Hepatocyte (in vitro differentiated cells): Measurements from ENCODE around the gene EPHA10. TPM values are rescaled to one million over a fixed set of nuclear protein-coding genes. Genes with fewer than 3 reads are reported as not detected.

Source experiments
- DNase-seq: peaks from one replicate; pipeline ENCODE4 v3.0.0-alpha.2; 2016; ENCODE audit warnings: low spot score
- H2AFZ ChIP-seq: fragments of 200-600 bp; sonication (generic); 2 replicates; pipeline ENCODE4 v1.6.0; 2016; ENCODE audit warnings: antibody characterized with exemption, mild to moderate bottlenecking
- H3K27ac ChIP-seq: fragments of 200-600 bp; sonication (generic); 2 replicates; pipeline ENCODE4 v1.5.1; 2016; ENCODE audit warnings: mild to moderate bottlenecking
- H3K27me3 ChIP-seq: fragments of 200-600 bp; sonication (generic); 2 replicates; pipeline ENCODE4 v1.6.1; 2016
- H3K36me3 ChIP-seq: fragments of 200-600 bp; sonication (generic); replicated peaks from 2 replicates; pipeline ENCODE4 v1.5.1; 2016; ENCODE audit warnings: low read depth; ENCODE audit not compliant: insufficient read depth
- H3K4me1 ChIP-seq: fragments of 200-600 bp; sonication (generic); 2 replicates; pipeline ENCODE4 v1.5.1; 2016; ENCODE audit warnings: mild to moderate bottlenecking, moderate library complexity; ENCODE audit not compliant: insufficient read depth
- H3K4me2 ChIP-seq: fragments of 200-600 bp; sonication (generic); 2 replicates; pipeline ENCODE4 v1.6.0; 2016
- H3K4me3 ChIP-seq: fragments of 200-600 bp; sonication (generic); 2 replicates; pipeline ENCODE4 v1.5.1; 2016; ENCODE audit warnings: mild to moderate bottlenecking
- H3K79me2 ChIP-seq: fragments of 200-600 bp; sonication (generic); 2 replicates; pipeline ENCODE4 v1.6.0; 2017; ENCODE audit warnings: mild to moderate bottlenecking
- H3K9me2 ChIP-seq: fragments of 200-600 bp; sonication (generic); replicated peaks from 2 replicates; pipeline ENCODE4 v1.6.0; 2017; ENCODE audit warnings: mild to moderate bottlenecking; ENCODE audit not compliant: insufficient read depth
- H3K9me3 ChIP-seq: fragments of 200-600 bp; sonication (generic); 2 replicates; pipeline ENCODE4 v1.5.1; 2016; ENCODE audit warnings: low read depth, mild to moderate bottlenecking
- H4K20me1 ChIP-seq: fragments of 200-600 bp; sonication (generic); 2 replicates; pipeline ENCODE4 v1.6.0; 2016; ENCODE audit warnings: mild to moderate bottlenecking; ENCODE audit not compliant: insufficient read depth, poor library complexity, severe bottlenecking
- EZH2 ChIP-seq: fragments of 200-600 bp; sonication (generic); IDR thresholded peaks from 2 replicates; pipeline ENCODE4 v1.6.1; 2016; ENCODE audit warnings: antibody characterized with exemption, mild to moderate bottlenecking, borderline replicate concordance
- EZH2phosphoT487 ChIP-seq: fragments of 200-600 bp; sonication (generic); IDR thresholded peaks from one replicate; pipeline ENCODE4 v1.6.1; 2018; ENCODE audit warnings: antibody characterized with exemption, mild to moderate bottlenecking, low read depth, moderate library complexity; ENCODE audit not compliant: unreplicated experiment, severe bottlenecking
- WGBS: methylation state at CpG from one replicate; pipeline ENCODE4 v1.1.6; 2016; ENCODE audit warnings: low lambda C conversion rate; ENCODE audit errors: missing lambda C conversion rate; 5-methylcytosine and 5-hydroxymethylcytosine counted together
- polyA plus RNA-seq: library from polyadenylated mRNA; unstranded; fragments of >200 nt; fragmentation: Nextera tagmentation; extraction: Ambion mirVana; gene quantifications from 2 replicates; pipeline ENCODE4 v1.2.1, GENCODE V29; 2016
- total RNA-seq: library from RNA; depleted of rRNA; stranded (reverse); fragments of >200 nt; gene quantifications from 2 replicates; pipeline ENCODE4 v1.2.3, GENCODE V29; 2014
- TF ChIP-seq, protein P1 (sequence below): fragments of 200-600 bp; sonication (generic); IDR thresholded peaks from 2 replicates; pipeline ENCODE4 v1.5.1; 2016; ENCODE audit warnings: antibody characterized with exemption, mild to moderate bottlenecking; ENCODE audit not compliant: poor library complexity

The EPHA10 gene
- total and polyA plus RNA-seq, 2 experiments from 2014 or later: 1.3 to 1.5 TPM

- Histone ChIP-seq H2AFZ (no peak overlapping the region), H3K36me3 (no peaks in the 10 kb centered on the region), H3K9me3 (no peaks in the 10 kb centered on the region), H3K79me2 (no peaks in the 10 kb centered on the region), H3K9me2 (no peaks in the 10 kb centered on the region), H4K20me1 (no peaks in the 10 kb centered on the region), H3K4me3 (no peak overlapping the region), H3K4me2 (no peak overlapping the region), H3K27me3 (peaks cover 19% of the 10 kb centered on the region), H3K4me1 (peaks cover 6% of the 10 kb centered on the region), H3K27ac (no peak overlapping the region)
- TF ChIP-seq, protein P1, sequence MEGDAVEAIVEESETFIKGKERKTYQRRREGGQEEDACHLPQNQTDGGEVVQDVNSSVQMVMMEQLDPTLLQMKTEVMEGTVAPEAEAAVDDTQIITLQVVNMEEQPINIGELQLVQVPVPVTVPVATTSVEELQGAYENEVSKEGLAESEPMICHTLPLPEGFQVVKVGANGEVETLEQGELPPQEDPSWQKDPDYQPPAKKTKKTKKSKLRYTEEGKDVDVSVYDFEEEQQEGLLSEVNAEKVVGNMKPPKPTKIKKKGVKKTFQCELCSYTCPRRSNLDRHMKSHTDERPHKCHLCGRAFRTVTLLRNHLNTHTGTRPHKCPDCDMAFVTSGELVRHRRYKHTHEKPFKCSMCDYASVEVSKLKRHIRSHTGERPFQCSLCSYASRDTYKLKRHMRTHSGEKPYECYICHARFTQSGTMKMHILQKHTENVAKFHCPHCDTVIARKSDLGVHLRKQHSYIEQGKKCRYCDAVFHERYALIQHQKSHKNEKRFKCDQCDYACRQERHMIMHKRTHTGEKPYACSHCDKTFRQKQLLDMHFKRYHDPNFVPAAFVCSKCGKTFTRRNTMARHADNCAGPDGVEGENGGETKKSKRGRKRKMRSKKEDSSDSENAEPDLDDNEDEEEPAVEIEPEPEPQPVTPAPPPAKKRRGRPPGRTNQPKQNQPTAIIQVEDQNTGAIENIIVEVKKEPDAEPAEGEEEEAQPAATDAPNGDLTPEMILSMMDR: no peak
- TF ChIP-seq EZH2: no peak
- no peak for TF ChIP-seq EZH2phosphoT487
- WGBS: 66% methylated on average over 9 of the region's 10 CpGs
- DNase-seq: no peak
Measured at GRCh38 chr1:37673920-37674319, 91.0 kb downstream of the EPHA10 start.

GRCh38 chr1:37672136-37672870 lies 92.6 kb downstream of the EPHA10 start:
- no peak overlapping the region for H3K27ac ChIP-seq
- peaks cover 6% of the 10 kb centered on the region for H3K4me1 ChIP-seq
- no peaks in the 10 kb centered on the region for H3K79me2 ChIP-seq
- no peaks in the 10 kb centered on the region for H3K9me3 ChIP-seq
- no peaks in the 10 kb centered on the region for H3K9me2 ChIP-seq
- H3K27me3 ChIP-seq: peaks cover 31% of the 10 kb centered on the region
- no peaks in the 10 kb centered on the region for H4K20me1 ChIP-seq
- H2AFZ ChIP-seq: no peak overlapping the region
- H3K4me3 ChIP-seq: no peak overlapping the region
- TF ChIP-seq EZH2 (no peak), EZH2phosphoT487 (no peak)
- TF ChIP-seq, protein P1: no peak
- WGBS: 59% methylated on average over 9 of the region's 9 CpGs
- H3K4me2 ChIP-seq: no peak overlapping the region
- H3K36me3 ChIP-seq: no peaks in the 10 kb centered on the region
- no peak for DNase-seq

- Histone ChIP-seq H4K20me1 (no peaks in the 10 kb centered on the region), H3K9me3 (no peaks in the 10 kb centered on the region), H2AFZ (no peak overlapping the region), H3K27me3 (peaks cover 31% of the 10 kb centered on the region), H3K4me3 (no peak overlapping the region), H3K36me3 (no peaks in the 10 kb centered on the region), H3K9me2 (no peaks in the 10 kb centered on the region), H3K79me2 (no peaks in the 10 kb centered on the region), H3K27ac (no peak overlapping the region), H3K4me1 (peaks cover 6% of the 10 kb centered on the region), H3K4me2 (no peak overlapping the region)
- WGBS: 83% methylated on average over 6 of the region's 6 CpGs
- DNase-seq: no peak
- TF ChIP-seq EZH2: no peak
- TF ChIP-seq, protein P1: no peak
- no peak for TF ChIP-seq EZH2phosphoT487
Measured at GRCh38 chr1:37671261-37671660, 93.7 kb downstream of the EPHA10 start.
